Mesodermal cell (in vitro differentiated cells): ENCODE data around the gene FUCA1. TPM values are rescaled to one million over a fixed set of nuclear protein-coding genes. Genes with fewer than 3 reads are reported as not detected.

Source experiments
- H3K27ac ChIP-seq: 2 replicates; pipeline ENCODE4 v1.7.0; 2013; ENCODE audit warnings: mild to moderate bottlenecking, low read depth, low read length, moderate library complexity; ENCODE audit not compliant: severe bottlenecking
- H3K36me3 ChIP-seq: 2 replicates; pipeline ENCODE4 v1.7.1; 2013; ENCODE audit warnings: mild to moderate bottlenecking, low read length, moderate library complexity; ENCODE audit not compliant: control insufficient read depth, insufficient read depth
- H3K4me1 ChIP-seq: one replicate; pipeline ENCODE4 v1.7.1; 2013; ENCODE audit warnings: mild to moderate bottlenecking, low read length; ENCODE audit not compliant: insufficient read depth, control insufficient read depth, poor library complexity, severe bottlenecking
- H3K4me3 ChIP-seq: 2 replicates; pipeline ENCODE4 v1.7.0; 2013; ENCODE audit warnings: low read length, control low read depth, mild to moderate bottlenecking; ENCODE audit not compliant: insufficient read depth, poor library complexity, severe bottlenecking; ENCODE audit errors: extremely low read depth
- H3K9me3 ChIP-seq: 2 replicates; pipeline ENCODE4 v1.7.1; 2013; ENCODE audit warnings: mild to moderate bottlenecking, low read length, moderate library complexity; ENCODE audit not compliant: control insufficient read depth
- WGBS, 2 experiments: methylation state at CpG; one replicate each; pipeline ENCODE4 v1.1.5; 2013; ENCODE audit warnings: missing lambda C conversion rate in 2 of 2; ENCODE audit not compliant: insufficient coverage in 2 of 2; 5-methylcytosine and 5-hydroxymethylcytosine counted together
- polyA plus RNA-seq, 2 experiments: library from polyadenylated mRNA; stranded (reverse); fragments of 50-300 nt; gene quantifications; one replicate each; pipeline ENCODE4 v1.2.3, GENCODE V29; 2013

Gene FUCA1
- polyA plus RNA-seq (2013, experiment 1 of 2), result 4.1 TPM
- polyA plus RNA-seq (2013, experiment 2 of 2), result 3.3 TPM

DNA sequence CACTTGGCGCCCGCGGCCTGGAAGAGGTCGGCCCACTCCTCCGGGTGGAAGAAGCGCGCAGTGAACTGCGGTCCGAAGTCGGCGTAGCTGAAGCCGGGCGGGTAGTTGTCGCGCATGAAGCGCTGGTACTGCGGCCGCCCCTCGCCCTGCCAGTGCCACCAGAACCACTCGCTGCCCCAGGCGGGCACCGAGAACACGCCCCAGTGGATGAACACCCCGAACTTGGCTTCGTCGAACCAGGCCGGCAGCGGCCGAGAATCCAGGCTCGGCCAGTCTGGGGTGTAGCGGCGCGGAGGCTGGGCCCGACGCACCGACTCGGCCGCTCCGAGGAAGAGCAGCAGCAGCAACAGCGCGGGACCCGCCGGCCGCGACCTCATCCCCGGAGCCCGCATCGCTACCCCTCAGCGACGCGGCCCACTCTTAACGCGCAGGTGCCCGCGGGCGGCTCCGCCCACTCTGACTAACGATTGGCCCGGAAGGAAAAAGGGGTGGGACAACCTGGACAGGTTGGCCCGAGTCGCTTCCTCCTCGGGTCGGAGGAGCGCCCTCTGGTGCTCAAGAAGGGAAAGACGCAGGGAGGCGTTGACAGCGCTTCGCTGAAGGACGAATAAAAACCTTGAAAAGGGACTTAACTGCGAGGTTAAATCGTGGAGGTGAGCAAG is at the start of gene FUCA1:
Gene FUCA1 (minus strand): TSS at position 396 of the 662 bp plus-strand sequence. CDS start 4 bp downstream, at position 392.
- no peaks in the 10 kb centered on the region for H3K9me3 ChIP-seq
- no peak within 1 kb of the TSS for H3K27ac ChIP-seq
- peak within 1 kb of the TSS; percentile 59 for H3K4me3 ChIP-seq
- WGBS, 2 experiments, result 0 to 1% methylated on average over 50 to 60 of the region's 71 CpGs
- H3K36me3 ChIP-seq, result no peaks in the 10 kb centered on the region
- no peaks in the 10 kb centered on the region for H3K4me1 ChIP-seq

GRCh38 chr1:23916209-23917131 is 48.4 kb upstream of the FUCA1 start:
- Histone ChIP-seq H3K4me1 (no peaks in the 10 kb centered on the region), H3K36me3 (no peaks in the 10 kb centered on the region), H3K9me3 (no peaks in the 10 kb centered on the region), H3K4me3 (no peak overlapping the region), H3K27ac (no peak overlapping the region)
- WGBS, 2 experiments, result 61 to 70% methylated on average over 10 to 11 of the region's 12 CpGs

GRCh38 chr1:23915466-23915865 is 47.4 kb upstream of the FUCA1 start:
- no peak overlapping the region for H3K4me3 ChIP-seq
- H3K4me1 ChIP-seq, result no peaks in the 10 kb centered on the region
- no peaks in the 10 kb centered on the region for H3K36me3 ChIP-seq
- H3K9me3 ChIP-seq, result no peaks in the 10 kb centered on the region
- no peak overlapping the region for H3K27ac ChIP-seq
- WGBS, 2 experiments, result 91 to 100% methylated on average over 3 to 5 of the region's 5 CpGs

- WGBS, 2 experiments, result 93% methylated on average over 2 to 3 of the region's 4 CpGs
- Histone ChIP-seq H3K36me3 (no peaks in the 10 kb centered on the region), H3K4me1 (no peaks in the 10 kb centered on the region), H3K4me3 (no peak overlapping the region), H3K27ac (no peak overlapping the region), H3K9me3 (no peaks in the 10 kb centered on the region)
These were observed 46.8 kb upstream of the FUCA1 start for GRCh38 chr1:23914921-23915320.

DNA sequence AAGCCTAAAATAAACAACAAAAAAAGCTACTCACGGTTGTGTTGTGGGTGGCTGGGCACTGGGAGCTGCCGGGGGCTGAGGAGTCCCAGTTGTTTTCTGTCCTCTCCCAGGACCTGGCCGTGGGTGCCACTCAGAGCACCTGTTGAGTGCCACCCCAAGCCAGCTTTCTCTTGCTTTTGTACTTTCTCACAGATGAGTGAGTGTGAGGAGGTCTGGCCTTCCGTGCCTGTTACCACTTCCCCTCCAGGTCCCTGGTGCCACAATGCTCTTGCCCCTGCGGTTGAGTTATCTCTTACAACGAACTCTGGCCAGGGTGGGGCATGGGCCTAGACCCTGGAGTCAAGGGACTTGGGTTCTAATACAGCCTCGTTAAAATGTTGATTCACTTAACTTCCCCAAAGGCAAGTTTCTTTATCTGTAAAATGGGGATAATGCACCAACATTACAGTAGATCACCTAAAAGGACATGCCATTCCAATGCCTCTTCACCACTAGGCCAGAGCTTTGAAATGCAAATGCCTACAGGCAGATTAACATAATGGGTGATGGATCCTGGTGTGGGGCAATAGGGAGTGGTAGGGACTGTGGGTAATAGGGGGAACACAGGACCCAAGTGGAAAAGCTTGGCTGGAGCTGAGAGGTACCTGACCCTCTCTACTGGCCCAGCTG is 45.3 kb upstream of the FUCA1 start, which contains the start of gene CNR2:
Gene CNR2 (minus strand): TSS at position 151 of the 669 bp plus-strand sequence. CDS start 37,745 bp downstream, outside the sequence.
- WGBS, 2 experiments, result 75 to 89% methylated on average over 4 to 6 of the region's 7 CpGs
- Histone ChIP-seq H3K36me3 (no peaks in the 10 kb centered on the region), H3K27ac (no peak within 1 kb of the TSS), H3K4me1 (no peaks in the 10 kb centered on the region), H3K9me3 (no peaks in the 10 kb centered on the region), H3K4me3 (no peak within 1 kb of the TSS)

DNA sequence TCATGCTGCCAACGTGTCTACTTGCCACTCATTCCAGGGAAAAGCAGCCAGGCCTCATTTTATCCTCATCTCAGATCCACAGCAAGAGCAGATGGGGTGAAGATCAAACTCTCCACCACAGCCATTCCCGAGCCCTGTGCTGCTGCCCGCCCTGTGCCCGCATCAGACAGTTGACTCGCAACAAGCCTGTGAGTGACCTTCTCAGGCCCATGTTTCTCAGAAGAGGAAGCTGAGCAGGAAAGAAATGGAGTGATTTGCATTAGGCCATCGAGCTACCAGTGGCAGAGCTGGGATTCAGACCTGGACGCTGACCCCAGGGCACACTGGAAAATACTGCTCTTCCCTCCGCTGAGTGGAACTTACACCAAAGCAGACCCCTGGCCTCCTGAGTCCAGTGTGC is 43.8 kb upstream of the FUCA1 start:
- no peak overlapping the region for H3K27ac ChIP-seq
- no peak overlapping the region for H3K4me3 ChIP-seq
- no peaks in the 10 kb centered on the region for H3K9me3 ChIP-seq
- H3K36me3 ChIP-seq, result no peaks in the 10 kb centered on the region
- 88 to 93% methylated on average over 7 to 8 of the region's 8 CpGs for WGBS, 2 experiments
- no peaks in the 10 kb centered on the region for H3K4me1 ChIP-seq

DNA sequence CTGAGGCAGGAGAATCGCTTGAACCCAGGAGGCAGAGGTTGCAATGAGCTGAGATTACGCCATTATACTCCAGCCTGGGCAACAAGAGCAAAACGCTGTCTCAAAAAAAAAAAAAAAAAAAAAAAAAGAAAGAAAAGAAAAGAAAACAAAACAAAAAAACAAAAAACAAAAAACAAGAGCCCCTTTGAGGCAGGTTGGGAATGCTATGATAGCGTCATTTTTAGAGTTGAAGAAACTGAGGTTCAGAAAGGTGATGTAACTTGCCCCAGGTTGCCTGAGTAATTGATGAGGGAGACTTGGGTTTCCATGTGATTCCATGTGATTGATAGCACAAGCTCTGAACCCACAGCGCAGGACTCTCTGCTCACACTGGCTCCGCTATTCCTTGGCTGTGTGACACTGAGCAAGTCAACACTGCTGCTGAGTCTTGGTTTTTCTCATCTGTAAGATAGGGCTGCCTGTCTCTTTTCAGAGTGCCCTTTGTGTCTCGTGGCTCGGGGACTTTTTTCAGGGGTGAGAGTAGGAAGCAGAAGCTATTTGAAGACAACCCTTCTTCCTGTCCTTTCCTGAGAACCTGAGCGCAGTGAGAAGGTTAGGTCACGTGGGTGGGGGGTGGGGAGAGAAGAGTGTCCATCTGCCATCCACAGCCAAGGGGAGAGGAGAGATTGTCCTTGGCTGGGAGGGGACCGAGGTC is 42.6 kb upstream of the FUCA1 start:
- no peaks in the 10 kb centered on the region for H3K9me3 ChIP-seq
- H3K4me3 ChIP-seq, result no peak overlapping the region
- H3K36me3 ChIP-seq, result no peaks in the 10 kb centered on the region
- 94 to 96% methylated on average over 5 to 6 of the region's 11 CpGs for WGBS, 2 experiments
- H3K4me1 ChIP-seq, result no peaks in the 10 kb centered on the region
- no peak overlapping the region for H3K27ac ChIP-seq

- Histone ChIP-seq H3K4me1 (no peaks in the 10 kb centered on the region), H3K27ac (no peak overlapping the region), H3K4me3 (no peak overlapping the region), H3K36me3 (no peaks in the 10 kb centered on the region), H3K9me3 (no peaks in the 10 kb centered on the region)
- 80 to 93% methylated on average over 6 to 8 of the region's 8 CpGs for WGBS, 2 experiments
These were observed 42.1 kb upstream of the FUCA1 start for GRCh38 chr1:23910144-23910543.

GRCh38 chr1:23909412-23909811 is 41.3 kb upstream of the FUCA1 start:
- Histone ChIP-seq H3K36me3 (no peaks in the 10 kb centered on the region), H3K9me3 (no peaks in the 10 kb centered on the region), H3K27ac (no peak overlapping the region), H3K4me1 (no peaks in the 10 kb centered on the region), H3K4me3 (no peak overlapping the region)
- 89 to 92% methylated on average over 5 to 10 of the region's 10 CpGs for WGBS, 2 experiments
